ENCODE results near the gene GOLGA8B.
"Not testable (repeated sequence)": the region's sequence is repeated elsewhere in the genome, so short reads cannot be mapped to it uniquely, and the experiment has no call there.

The GOLGA8B gene

DNA sequence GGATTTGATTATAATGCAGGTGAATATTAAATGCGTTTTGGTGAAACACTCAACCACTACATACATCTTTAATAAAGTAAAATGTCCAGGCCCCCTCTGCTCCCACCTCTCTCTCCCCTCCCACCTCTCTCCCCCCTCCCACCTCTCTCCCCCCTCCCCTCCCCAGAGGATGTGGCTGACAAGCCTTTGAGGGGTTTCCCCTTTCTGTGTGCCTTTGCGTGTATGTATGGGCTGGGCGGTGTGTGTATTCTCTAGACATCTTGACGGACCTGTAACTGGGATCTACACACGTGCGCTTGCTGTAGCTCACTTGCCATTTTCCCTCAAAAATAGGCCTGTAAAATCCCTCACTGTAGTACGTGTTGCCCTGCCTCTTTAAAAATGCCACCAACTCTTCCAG is 28.3 kb downstream of the GOLGA8B start:
- DNase-seq, result not testable (repeated sequence)

- DNase-seq, result not testable (repeated sequence)
Measured at GRCh38 chr15:34554716-34555115, 28.7 kb downstream of the GOLGA8B start.

GRCh38 chr15:34554126-34554525 is 29.3 kb downstream of the GOLGA8B start:
- DNase-seq, result not testable (repeated sequence)

GRCh38 chr15:34550129-34550528 is 33.3 kb downstream of the GOLGA8B start:
- not testable (repeated sequence) for DNase-seq

- DNase-seq, result not testable (repeated sequence)
Measured at GRCh38 chr15:34549381-34549809, 34.1 kb downstream of the GOLGA8B start.

DNA sequence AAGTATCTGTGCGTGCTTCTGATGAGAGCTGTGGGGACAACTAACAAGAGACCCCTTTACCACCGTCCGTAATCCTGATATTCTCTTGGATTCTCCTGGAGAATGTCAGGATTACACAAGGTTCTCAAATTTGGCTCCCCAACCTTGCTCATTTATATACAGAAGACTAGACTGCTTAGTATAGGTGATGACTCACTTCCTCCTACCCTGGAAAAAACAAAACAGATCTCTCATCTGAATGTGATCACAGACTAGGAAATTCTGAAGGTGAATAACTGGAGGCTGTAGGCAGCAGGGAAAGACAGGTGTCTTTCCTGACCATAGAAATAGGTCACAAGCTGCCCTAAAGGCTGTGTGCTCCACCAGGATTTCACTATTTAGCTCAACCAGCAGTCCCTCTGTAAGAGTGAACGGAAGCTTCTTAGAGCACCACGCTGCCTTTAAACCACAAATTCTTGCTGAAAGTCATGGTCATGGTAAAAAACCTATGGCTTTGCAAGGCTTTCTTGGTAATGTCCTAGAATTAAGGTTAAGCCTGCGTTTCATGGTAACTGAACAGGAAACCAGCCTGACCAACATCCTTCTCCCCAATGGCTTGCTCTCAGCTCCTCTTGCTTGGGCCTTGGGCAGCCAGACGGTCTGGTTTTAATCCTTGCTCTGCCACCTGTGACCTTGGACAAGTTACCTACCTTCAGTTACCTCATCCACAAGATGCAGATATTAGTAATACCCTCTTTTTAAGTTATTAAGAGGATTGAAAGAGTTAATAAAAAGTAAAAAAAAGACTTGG is 39.4 kb downstream of the GOLGA8B start:
- DNase-seq, result not testable (repeated sequence)

DNA sequence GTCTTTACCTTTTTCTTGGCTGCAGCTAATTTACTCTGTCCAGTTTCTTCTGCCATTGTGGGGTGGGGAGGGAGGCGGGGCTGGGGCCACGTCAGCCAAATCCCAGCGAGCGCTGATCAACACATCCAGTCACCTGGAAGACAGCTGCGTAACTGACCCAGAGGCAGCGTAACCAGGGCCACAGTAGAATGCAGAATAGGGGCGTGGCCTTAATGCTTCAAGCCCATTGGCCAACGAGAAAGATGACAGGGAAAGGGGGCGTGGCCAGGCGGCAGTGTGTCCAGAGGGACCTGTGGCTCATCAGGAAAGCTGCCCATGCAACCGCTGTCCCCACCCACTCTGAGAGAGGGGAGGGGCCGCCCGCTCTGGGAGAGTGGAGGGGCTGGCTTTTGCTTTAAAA is 47.6 kb downstream of the GOLGA8B start:
- DNase-seq, result not testable (repeated sequence)
